Measurements from ENCODE around the gene KCTD19.

GRCh38 chr16:67333315-67333714, 6.8 kb upstream of the KCTD19 start:
- TF ChIP-seq TAF1 (IDR thresholded peaks at IDR 0.05; ENCODE audit: borderline replicate concordance, insufficient read depth, low read length) = no peak
- no peak for TF ChIP-seq REST (IDR thresholded peaks at IDR 0.05; ENCODE audit: insufficient read depth in 1 of 2, low read depth in 2 of 2, low read length in 2 of 2)
- TF ChIP-seq POLR2AphosphoS5 (IDR thresholded peaks at IDR 0.05; ENCODE audit: low read depth, low read length) = no peak
- TF ChIP-seq SIN3A (IDR thresholded peaks at IDR 0.05; ENCODE audit: borderline replicate concordance, insufficient read depth, low read length) = no peak
